Measurements from ENCODE around the gene KIAA1549. TPM values are rescaled to one million over a fixed set of nuclear protein-coding genes. Genes with fewer than 3 reads are reported as not detected.
"Not testable (repeated sequence)": the region's sequence is repeated elsewhere in the genome, so short reads cannot be mapped to it uniquely, and the experiment has no call there.

KIAA1549 gene
- under 1 TPM; 0.33 to 0.40 TPM for total RNA-seq

DNA sequence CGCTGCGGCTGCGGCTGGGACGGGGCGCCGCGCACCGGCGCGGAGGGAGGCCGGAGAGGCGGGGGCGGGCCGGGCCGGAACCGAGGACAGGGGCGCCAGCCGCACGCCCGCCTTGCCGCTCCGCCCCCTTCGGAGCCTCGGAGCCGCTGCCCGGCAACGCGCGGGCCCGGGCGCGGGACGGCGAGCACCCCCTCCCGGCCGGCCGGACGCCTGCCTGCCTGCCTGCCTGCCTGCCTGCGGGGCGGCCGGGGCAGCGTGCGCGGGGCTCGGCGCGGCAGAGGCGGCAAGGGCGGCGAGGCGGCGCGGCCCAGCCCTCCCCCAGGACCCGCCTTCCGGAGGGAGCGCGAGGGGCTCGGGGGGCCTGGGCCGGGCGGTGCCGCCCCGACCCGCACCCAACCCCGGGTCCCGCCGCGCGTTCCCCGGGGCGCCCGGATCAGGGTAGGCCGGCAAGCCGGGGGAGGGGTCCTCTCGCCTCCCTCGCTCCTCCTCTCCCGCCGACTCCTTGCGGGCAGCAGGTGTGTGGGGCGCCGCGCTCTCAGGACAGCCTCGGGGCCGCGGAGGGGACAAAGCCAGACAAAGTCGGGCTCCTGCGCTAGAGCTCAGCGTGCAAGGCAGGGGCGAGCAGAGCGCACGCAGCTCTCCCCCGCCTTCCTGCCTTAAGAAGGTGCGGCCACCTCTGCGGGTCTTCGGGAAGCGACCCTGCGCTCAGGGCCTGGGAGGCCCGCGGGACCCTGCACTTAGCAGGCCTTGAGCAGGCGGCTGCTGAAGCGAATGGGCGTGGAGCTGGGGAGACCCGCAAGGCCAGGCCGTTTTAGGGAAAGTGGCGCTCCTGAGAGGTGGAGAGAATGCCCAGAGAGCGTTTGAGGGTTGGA lies at the start of gene KIAA1549:
Gene KIAA1549 (minus strand): TSS at position 58 of the 872 bp plus-strand sequence. CDS start 120 bp downstream, outside the sequence.
- CTCF ChIA-PET: interaction anchor here (0.9 to 3.8 kb wide), 5 partner anchors 8 to 107 kb away, joined by 3 to 40 read pairs (median 3); no protein-coding TSS in a partner anchor

DNA sequence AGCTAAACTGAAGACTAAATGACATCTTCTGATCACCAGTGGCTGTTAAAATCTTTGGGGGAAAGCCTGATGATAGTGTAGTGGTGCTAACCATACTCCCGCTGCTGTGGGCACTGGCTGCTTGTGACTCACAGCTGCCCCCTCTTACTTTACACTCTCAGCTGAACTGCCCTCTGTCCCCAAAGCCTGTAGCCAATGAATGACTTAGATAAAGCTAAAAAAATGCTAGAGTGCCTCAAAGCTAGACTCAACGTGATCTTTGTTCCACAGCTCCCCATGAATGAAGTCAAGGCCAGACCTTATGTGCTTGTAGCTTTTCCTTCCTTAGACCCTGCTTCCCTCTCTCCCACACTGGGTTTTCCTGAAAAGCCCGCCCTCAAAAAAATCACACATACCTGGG lies 48.2 kb upstream of the KIAA1549 start:
- no peak overlapping the region for H3K4me3 Mint-ChIP-seq
- no peak overlapping the region for H3K27ac Mint-ChIP-seq
- H3K9me3 Mint-ChIP-seq: no peaks in the 10 kb centered on the region
- H3K36me3 Mint-ChIP-seq (ENCODE audit: low read depth): peaks cover 61% of the 10 kb centered on the region
- H3K27me3 Mint-ChIP-seq: no peaks in the 10 kb centered on the region
- ChIA-PET CTCF (interaction anchor here (0.6 to 2.2 kb wide), 3 partner anchors 11 to 402 kb away, joined by 3 to 17 read pairs (median 6); no protein-coding TSS in a partner anchor), POLR2A (no interaction called here)
- peaks cover 19% of the 10 kb centered on the region for H3K4me1 Mint-ChIP-seq
- peak; percentile 2 for DNase-seq

More for the DNA sequence above, at the start of gene KIAA1549:
- Mint-ChIP-seq H3K27ac (no peak within 1 kb of the TSS), H3K27me3 (peaks cover 48% of the 10 kb centered on the region), H3K9me3 (no peaks in the 10 kb centered on the region), H3K4me3 (peak within 1 kb of the TSS; percentile 77), H3K4me1 (peaks cover 14% of the 10 kb centered on the region), H3K36me3 (ENCODE audit: low read depth) (no peaks in the 10 kb centered on the region)
- peak; percentile 69 for DNase-seq
- POLR2A ChIA-PET: interaction anchor here (0.5 to 1.1 kb wide), 2 partner anchors 72 to 95 kb away, joined by 3 to 5 read pairs; no protein-coding TSS in a partner anchor

DNA sequence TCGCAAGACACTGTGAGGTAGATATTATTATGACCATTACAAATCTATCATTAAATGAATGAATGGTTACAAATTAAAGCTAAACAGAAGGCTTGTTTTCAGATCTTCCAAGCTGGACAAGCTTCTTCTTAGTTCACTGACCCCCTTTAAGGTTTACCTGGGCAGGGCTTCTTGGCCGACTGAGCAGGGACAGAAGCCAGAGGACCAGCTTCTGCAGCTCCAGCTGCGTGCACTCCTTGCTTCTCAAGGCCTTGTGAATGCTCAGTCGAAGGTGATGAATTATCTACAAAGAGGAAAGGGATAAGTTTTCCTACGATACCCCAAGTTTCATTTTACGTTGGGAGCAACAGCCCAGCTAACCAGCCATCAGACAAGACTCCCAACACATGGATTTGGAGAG lies 45.4 kb upstream of the KIAA1549 start:
- DNase-seq: no peak
- POLR2A ChIA-PET: interaction anchor here (1.5 to 1.8 kb wide), 2 partner anchors 9 to 22 kb away, joined by 4 to 5 read pairs; no protein-coding TSS in a partner anchor
- H3K4me1 Mint-ChIP-seq: peaks cover 4% of the 10 kb centered on the region
- H3K27ac Mint-ChIP-seq: no peak overlapping the region
- CTCF ChIA-PET: interaction anchor here (1.0 to 1.9 kb wide), 4 partner anchors 9 to 140 kb away, joined by 3 to 9 read pairs (median 3); no protein-coding TSS in a partner anchor
- no peaks in the 10 kb centered on the region for H3K27me3 Mint-ChIP-seq
- peaks cover 67% of the 10 kb centered on the region for H3K36me3 Mint-ChIP-seq (ENCODE audit: low read depth)
- H3K9me3 Mint-ChIP-seq: no peaks in the 10 kb centered on the region
- H3K4me3 Mint-ChIP-seq: no peak overlapping the region

DNA sequence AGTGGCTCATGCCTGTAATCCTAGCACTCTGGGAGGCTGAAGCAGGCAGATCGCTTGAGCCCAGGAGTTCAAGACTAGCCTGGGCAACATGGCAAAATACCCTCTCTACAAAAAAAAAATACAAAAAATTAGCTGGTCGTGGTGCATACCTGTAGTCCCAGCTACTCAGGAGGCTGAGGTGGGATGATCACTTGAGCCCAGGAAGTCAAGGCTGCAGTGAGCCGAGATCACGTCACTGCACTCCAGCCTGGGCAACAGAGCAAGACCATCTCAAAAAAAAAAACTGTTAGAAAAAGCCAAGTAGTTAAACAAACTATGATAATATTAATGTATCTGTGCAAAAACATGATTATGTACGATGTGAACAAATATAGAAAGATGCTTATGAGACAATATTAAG lies 44.7 kb upstream of the KIAA1549 start:
- CTCF ChIA-PET: interaction anchor here (1.0 to 1.9 kb wide), 4 partner anchors 9 to 139 kb away, joined by 3 to 9 read pairs (median 3); no protein-coding TSS in a partner anchor
- POLR2A ChIA-PET: interaction anchor here (0.7 to 1.8 kb wide), 3 partner anchors 9 to 21 kb away, joined by 3 to 5 read pairs (median 4); no protein-coding TSS in a partner anchor
- not testable (repeated sequence) for H3K4me1 Mint-ChIP-seq, H3K27me3 Mint-ChIP-seq, H3K27ac Mint-ChIP-seq, DNase-seq, H3K9me3 Mint-ChIP-seq, H3K4me3 Mint-ChIP-seq
- H3K36me3 Mint-ChIP-seq (ENCODE audit: low read depth): peaks cover 62% of the 10 kb centered on the region

DNA sequence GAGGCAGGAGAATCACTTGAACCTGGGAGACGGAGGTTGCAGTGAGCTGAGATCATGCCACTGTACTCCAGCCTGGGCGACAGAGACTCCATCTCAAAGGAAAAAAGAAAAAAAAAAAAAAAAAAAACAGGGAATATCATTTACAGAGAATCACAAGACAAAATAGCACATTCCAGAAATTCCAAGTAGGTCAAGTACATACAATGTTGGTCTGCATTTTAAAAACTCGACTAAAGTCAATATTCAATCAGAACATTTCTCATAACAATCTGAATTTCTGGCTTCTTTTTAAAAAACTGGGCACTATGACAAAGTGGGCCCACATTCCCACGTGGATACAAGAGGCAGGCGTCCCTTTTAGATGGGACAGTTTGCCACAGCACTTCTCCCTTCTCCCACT lies 41.9 kb upstream of the KIAA1549 start:
- Mint-ChIP-seq H3K27me3 (no peaks in the 10 kb centered on the region), H3K27ac (no peak overlapping the region), H3K4me1 (peaks cover 5% of the 10 kb centered on the region), H3K36me3 (ENCODE audit: low read depth) (peaks cover 47% of the 10 kb centered on the region), H3K4me3 (no peak overlapping the region), H3K9me3 (no peaks in the 10 kb centered on the region)
- CTCF ChIA-PET: interaction anchor here (1.1 kb wide), 1 partner anchor 137 kb away, joined by 3 read pairs; no protein-coding TSS in a partner anchor
- POLR2A ChIA-PET: interaction anchor here (2.5 kb wide), 1 partner anchor 11 kb away, joined by 8 read pairs; no protein-coding TSS in a partner anchor
- DNase-seq: no peak

DNA sequence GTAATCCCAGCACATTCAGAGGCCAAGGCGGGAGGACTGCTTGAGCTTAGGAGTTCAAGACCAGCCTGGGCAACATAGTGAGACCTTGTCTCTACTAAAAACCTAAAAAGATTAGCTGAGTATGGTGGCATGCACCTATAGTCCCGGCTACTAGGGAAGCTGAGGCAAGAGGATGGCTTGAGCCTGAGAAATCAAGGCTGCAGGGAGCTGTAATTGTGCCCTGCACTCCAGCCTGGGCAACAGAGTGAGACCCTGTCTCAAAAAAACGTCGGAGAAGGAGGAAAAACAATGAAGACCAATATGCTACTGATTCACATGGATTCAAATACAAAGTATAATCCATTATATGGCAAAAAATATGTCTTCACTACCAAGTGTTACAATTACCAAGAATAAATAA lies 41.1 kb upstream of the KIAA1549 start:
- Mint-ChIP-seq H3K27me3 (no peaks in the 10 kb centered on the region), H3K4me1 (peaks cover 9% of the 10 kb centered on the region), H3K36me3 (ENCODE audit: low read depth) (peaks cover 42% of the 10 kb centered on the region), H3K4me3 (no peak overlapping the region), H3K27ac (no peak overlapping the region), H3K9me3 (no peaks in the 10 kb centered on the region)
- POLR2A ChIA-PET: interaction anchor here (1.6 to 2.5 kb wide), 2 partner anchors 12 to 30 kb away, joined by 4 to 8 read pairs; no protein-coding TSS in a partner anchor
- no peak for DNase-seq
- CTCF ChIA-PET: interaction anchor here (1.1 kb wide), 1 partner anchor 136 kb away, joined by 3 read pairs; no protein-coding TSS in a partner anchor

DNA sequence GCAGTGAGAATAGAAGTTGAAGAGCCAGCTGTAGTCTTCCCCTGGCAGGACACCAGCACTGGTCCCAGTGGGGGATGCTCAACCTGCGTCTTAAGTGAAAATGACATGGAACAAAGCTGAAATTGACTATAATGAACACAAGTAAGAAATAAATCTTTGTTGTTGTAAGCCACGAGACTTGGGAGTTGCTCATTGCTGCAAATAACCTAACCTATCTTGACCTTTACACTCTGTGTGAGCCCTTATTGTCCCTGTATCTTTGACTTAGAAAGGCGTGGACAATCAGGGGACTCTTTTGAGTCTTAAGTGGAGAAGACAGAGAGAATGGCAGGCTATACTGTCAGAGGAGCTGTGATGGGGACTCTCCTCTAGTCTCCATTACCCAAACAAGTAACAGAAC lies 37.7 kb upstream of the KIAA1549 start:
- POLR2A ChIA-PET: interaction anchor here (1.0 to 2.4 kb wide), 2 partner anchors 56 to 91 kb away, joined by 3 to 9 read pairs; no protein-coding TSS in a partner anchor
- no peak overlapping the region for H3K27ac Mint-ChIP-seq
- H3K4me3 Mint-ChIP-seq: no peak overlapping the region

DNA sequence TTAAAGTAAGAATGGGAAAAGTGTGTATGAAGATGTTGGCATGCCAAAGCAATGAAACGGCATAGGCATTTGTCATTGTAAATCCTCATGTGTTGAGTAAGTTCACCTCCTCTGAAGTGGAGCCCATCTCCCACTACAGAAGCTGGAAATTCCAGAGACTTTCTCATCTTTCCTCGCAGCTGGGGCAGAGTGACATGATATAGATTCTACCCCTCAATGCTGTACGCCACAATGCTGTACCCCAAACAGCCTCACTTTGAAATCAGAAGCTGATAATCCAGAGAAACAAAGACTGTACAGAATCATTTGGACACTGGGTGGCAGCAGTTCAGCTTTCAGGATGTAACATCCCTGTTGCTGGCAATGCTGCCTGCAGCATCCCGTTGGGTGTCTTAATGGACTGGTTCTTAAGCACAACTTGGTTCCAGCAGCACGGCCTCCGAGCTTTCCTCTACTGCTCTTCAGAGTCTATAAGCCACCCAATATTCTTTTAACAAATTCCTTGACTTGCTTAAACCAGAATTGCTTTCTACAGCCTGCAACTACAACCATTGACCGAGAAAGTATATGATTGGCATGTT lies 35.8 kb upstream of the KIAA1549 start:
- Mint-ChIP-seq H3K9me3 (no peaks in the 10 kb centered on the region), H3K4me3 (no peak overlapping the region), H3K4me1 (peaks cover 12% of the 10 kb centered on the region), H3K27ac (no peak overlapping the region), H3K27me3 (peaks cover 21% of the 10 kb centered on the region), H3K36me3 (ENCODE audit: low read depth) (peaks cover 7% of the 10 kb centered on the region)
- ChIA-PET POLR2A (interaction anchor here (1.3 to 2.4 kb wide), 3 partner anchors 9 to 58 kb away, joined by 3 to 9 read pairs (median 5); no protein-coding TSS in a partner anchor), CTCF (interaction anchor here (0.7 to 3.1 kb wide), 25 partner anchors 9 to 1400 kb away, joined by 3 to 17 read pairs (median 4); partner anchors contain the start of gene ZC3HAV1L)
- DNase-seq: peak; percentile 74

More for the DNA sequence above, 37.7 kb upstream of the KIAA1549 start:
- H3K4me1 Mint-ChIP-seq: peaks cover 12% of the 10 kb centered on the region
- no peak for DNase-seq
- H3K9me3 Mint-ChIP-seq: no peaks in the 10 kb centered on the region
- H3K27me3 Mint-ChIP-seq: peaks cover 16% of the 10 kb centered on the region
- peaks cover 23% of the 10 kb centered on the region for H3K36me3 Mint-ChIP-seq (ENCODE audit: low read depth)
- CTCF ChIA-PET: interaction anchor here (0.7 to 3.1 kb wide), 9 partner anchors 10 to 435 kb away, joined by 3 to 17 read pairs (median 4); no protein-coding TSS in a partner anchor

DNA sequence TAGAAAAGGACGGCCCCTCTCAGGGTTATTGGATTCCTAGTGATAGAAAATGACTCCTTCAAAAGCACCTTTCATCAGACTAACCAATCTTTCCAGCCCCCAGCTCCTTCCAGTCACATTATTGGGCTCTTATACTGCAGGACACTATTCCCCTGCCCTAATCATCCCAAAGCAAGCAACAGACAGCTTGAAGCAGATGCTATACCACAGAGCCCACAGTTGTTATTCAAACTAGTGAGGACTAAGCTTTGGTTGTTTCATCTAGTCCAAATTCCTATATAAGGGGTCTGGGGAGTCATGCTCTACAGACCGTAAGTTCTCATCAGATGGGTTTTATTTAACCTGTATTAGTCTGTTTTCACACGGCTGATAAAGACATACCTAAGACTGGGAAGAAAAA lies 30.2 kb upstream of the KIAA1549 start:
- ChIA-PET CTCF (no interaction called here), POLR2A (no interaction called here)
- Mint-ChIP-seq H3K4me1 (no peaks in the 10 kb centered on the region), H3K27ac (no peak overlapping the region), H3K27me3 (peaks cover 22% of the 10 kb centered on the region), H3K9me3 (peaks cover 2% of the 10 kb centered on the region), H3K4me3 (no peak overlapping the region), H3K36me3 (ENCODE audit: low read depth) (no peaks in the 10 kb centered on the region)
- no peak for DNase-seq

DNA sequence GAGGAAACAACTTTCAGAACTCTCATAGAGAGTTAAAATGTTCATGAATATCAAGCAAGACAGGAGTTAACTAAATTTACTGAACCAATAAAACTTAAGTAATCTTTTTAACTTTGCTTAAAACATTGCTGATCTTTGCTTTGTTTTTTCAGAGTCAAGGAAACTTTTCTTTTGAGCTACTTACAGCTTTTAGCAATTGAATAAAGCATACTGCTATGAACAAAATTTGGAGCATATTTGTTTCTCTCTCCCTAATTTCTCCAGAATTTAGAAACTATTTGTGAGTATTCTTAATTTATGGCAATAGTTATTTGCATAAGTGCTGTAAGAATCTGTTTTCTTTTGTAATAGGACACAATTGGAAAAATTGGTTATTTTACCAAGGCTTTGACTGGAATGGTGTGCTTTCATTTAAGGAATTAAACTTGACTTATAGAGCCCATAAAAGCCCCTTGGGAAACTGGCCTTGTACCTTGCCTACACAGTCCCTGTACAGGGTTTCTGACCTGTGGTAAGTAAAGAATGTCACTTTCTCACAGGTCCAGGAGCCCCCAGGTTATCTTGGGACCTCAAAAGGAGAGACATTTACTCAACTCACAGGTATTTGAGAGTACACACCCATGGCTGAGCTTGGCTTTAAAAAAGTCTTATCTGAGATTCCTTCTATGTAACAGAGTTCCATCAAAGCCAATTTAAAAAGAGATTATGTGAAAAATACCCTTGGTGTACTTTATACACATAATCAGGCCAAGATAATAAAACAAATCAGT lies 23.3 kb upstream of the KIAA1549 start:
- H3K4me3 Mint-ChIP-seq: no peak overlapping the region
- POLR2A ChIA-PET: interaction anchor here (0.8 kb wide), 1 partner anchor 22 kb away, joined by 4 read pairs; no protein-coding TSS in a partner anchor
- CTCF ChIA-PET: no interaction called here
- peaks cover 2% of the 10 kb centered on the region for H3K4me1 Mint-ChIP-seq
- H3K36me3 Mint-ChIP-seq (ENCODE audit: low read depth): peaks cover 7% of the 10 kb centered on the region
- H3K27ac Mint-ChIP-seq: no peak overlapping the region
- H3K27me3 Mint-ChIP-seq: peaks cover 26% of the 10 kb centered on the region
- DNase-seq: no peak
- H3K9me3 Mint-ChIP-seq: peaks cover 17% of the 10 kb centered on the region

DNA sequence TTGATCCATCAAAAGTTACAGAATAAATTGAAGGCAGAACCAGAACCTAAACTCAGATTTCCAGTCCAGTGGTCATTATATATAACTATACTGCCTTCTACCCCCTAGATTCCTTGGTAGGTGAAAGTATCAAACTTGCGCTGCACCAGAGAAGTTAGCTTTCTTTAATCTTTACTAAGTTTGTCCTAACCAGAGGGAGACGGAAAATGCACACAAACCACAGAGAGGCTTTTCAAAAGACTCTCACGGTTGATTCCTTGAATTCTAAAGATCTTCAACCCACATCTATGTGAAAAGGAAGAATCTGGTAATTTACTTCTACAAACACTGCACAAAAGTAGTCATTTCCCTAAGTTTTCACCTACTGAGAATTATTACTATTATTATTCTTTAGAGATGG lies 18.2 kb upstream of the KIAA1549 start:
- H3K27ac Mint-ChIP-seq: no peak overlapping the region
- CTCF ChIA-PET: no interaction called here
- DNase-seq: no peak
- H3K4me1 Mint-ChIP-seq: peaks cover 5% of the 10 kb centered on the region
- H3K9me3 Mint-ChIP-seq: peaks cover 6% of the 10 kb centered on the region
- POLR2A ChIA-PET: no interaction called here
- peaks cover under 1% of the 10 kb centered on the region for H3K36me3 Mint-ChIP-seq (ENCODE audit: low read depth)
- H3K27me3 Mint-ChIP-seq: peaks cover 28% of the 10 kb centered on the region
- no peak overlapping the region for H3K4me3 Mint-ChIP-seq

DNA sequence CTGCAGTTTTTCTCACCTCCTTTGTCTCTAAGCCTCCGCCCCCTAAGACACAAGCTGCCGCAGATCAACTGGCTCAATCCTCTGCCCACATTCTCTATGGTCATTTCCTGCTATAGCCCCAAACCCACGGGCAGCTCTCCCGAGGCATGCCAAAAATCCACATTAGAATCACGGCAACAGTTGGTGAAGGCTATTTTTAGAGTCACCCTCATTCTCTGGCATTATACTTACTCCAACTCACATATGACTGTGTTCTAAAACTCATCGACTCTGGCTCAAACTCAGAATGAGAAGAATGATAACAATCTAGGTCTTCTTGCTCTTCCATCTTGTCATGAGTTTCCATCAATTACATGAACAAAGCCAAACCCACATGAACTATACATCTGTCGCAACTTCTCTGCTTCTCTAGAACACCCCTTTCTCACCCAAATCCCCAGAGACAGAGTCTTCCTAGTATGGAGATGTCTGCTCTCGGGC lies 10.9 kb upstream of the KIAA1549 start:
- no peak for DNase-seq
- CTCF ChIA-PET: no interaction called here

More for the DNA sequence above, 10.9 kb upstream of the KIAA1549 start:
- Mint-ChIP-seq H3K4me3 (no peak overlapping the region), H3K4me1 (no peaks in the 10 kb centered on the region), H3K9me3 (peaks cover 6% of the 10 kb centered on the region), H3K27me3 (peaks cover 52% of the 10 kb centered on the region), H3K27ac (no peak overlapping the region), H3K36me3 (ENCODE audit: low read depth) (no peaks in the 10 kb centered on the region)
- POLR2A ChIA-PET: no interaction called here

All from activated CD4-positive, alpha-beta memory T cell treated with anti-CD3 and anti-CD28 coated beads, Interleukin-2, amount 10 ng/mL, durations not matched to agents 7 days and 5 days (primary cell).